ENCODE measurements around the gene TMPRSS6.
A peak's percentile ranks its signal among the peaks of the same experiment; 100 is the strongest.
"Not testable (repeated sequence)": the region's sequence is repeated elsewhere in the genome, so short reads cannot be mapped to it uniquely, and the experiment has no call there.

TMPRSS6 gene

DNA sequence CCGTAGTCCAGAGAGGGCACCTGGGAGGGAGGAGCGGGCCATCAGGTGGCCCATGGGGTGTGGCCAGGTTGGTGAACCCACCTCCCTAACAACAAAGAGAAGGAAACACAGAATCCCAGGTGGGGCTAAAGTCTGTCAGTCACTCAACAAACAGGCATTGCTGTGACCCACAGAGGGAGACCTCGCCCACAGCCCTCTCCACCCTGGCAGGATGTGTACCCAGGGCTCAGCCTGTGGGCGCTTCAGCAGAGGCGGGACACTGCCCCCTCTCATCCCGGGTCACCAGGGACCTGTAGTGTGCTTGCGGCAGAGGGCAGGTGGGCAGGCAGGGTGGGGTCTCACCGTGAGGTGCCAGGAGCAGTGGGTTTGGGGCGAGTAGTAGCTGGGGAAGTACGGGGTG is 25.1 kb downstream of the TMPRSS6 start:
- DNase-seq, result no peak

DNA sequence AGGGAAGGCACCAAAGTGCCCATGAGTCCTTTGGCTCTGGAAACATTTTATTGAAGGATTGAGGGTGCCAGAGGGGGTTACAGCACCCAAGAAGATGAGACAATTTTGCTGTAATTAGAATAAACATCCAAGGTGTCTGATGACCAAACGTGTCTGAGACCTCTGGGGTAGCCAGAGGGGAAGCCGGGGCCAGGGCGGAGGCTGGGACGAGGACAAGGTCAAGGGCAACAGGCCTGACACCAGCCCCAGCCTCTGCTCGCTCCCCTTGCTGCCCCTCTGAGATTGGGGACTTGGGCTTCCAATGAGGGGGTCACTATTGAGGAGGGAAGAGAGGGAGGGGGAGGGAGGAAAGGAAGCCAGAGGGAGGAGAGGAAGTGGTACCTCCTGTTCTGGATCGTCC is 25.6 kb downstream of the TMPRSS6 start:
- no peak for DNase-seq

DNA sequence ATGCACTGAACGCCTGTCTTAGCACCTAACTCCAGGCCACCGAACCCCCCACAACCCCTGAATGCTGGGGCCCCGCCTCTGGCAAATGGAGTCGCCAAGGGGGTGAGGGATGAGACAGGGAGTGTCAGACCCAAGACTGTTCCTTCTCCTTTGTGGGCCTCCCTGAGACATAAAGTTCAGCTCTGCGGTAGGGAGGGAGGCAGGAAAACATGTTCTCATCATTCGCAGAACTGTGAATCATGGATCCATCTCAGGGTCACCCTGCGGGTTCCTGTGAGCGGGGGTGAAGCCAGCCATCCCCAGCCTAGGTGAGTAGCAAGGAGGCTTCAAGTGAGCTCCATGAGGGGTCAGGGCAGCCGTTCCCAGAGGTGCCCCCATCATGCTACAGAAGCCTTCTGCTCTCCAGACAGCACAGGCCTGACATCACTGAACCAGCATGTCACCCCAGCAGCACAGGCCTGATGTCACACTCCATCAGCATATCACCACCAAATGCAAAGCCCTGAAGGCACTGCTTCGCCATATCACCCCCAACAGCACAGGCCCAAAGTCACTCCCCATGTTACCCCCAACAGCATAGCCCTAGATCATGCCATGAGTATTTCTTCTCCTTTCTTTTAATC is 27.2 kb downstream of the TMPRSS6 start:
- DNase-seq, result no peak

DNA sequence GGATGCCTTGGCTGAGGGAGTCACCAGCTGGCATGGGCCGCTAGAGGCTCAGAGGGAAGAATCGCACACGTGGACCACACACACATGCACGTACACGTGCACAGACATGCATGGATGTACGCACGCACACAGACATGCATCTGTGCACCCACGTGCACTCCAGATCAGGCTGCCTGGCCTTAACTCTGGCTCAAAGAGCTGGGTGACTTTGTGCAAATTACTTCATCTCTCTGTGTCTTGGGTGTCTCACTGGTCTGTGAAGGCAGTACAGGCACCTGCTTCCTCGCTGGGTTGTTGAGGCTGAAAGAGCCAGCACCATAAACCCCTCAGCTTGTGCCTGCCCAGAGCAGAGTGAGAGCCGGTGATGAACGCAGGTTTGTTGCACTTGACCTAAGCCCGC is 28.7 kb downstream of the TMPRSS6 start:
- DNase-seq, result no peak

DNA sequence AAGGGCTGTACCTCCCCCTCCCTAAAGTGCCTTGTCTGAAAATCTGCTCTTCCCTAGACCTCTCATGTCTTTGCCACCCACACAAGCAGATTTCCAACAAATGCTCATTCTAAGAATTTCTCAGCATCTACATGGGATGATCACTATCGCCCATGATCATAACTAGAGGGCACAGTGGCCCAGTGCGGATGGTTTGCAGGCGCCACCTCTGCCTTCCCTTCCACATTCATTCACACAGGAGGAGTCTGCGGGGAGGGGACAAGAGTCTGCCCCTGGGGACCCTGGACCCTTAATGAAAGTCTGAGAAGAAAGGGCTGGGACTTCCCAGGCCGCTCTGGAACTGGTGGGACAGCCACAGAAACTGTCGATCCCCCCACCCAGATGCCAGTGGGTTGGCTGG is 29.1 kb downstream of the TMPRSS6 start:
- DNase-seq, result no peak

DNA sequence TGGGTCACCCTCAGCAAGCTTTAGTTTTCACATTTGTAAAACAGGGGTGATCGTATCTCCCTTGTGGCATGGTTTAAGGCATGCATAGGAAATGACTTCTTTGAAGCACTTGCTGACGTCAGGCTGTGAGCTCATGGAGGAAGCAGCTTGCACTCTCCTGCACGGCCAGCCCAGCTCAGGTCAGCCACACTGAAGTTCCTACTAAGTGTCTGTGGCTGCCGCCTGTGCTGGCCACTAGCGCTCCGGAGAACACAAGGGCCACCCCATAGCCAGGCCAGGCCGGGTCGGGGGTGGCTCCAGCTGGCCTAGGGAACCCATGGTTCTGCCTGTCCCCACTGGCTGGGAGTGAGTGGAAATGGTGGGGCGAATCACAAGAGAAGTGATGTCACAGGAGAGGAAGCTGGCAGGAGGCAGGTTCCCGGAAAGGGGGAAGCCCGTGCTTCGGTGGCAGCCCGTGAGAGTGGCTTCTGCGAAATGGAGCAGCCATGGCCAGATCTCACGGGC is 29.8 kb downstream of the TMPRSS6 start:
- peak; percentile 86 for DNase-seq

DNA sequence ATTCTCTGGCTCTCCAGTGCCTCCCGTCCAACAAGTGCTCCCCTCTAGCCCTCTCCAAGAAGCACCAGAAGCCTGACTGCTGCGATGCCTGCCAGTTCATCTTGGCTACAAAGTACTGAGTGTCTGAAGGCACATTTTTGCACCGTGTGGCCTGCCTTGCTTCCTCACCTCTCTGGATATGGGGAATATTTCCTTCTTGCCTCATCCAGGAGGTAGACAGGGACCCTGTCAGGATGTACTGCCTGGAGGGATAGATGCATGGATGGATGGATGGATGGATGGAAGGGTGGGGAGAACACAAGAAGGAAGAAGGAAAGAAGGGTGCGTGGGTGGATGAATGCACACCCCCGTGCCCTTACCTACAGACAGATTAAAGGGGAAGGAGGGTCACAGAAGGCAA is 30.4 kb downstream of the TMPRSS6 start:
- no peak for DNase-seq

DNA sequence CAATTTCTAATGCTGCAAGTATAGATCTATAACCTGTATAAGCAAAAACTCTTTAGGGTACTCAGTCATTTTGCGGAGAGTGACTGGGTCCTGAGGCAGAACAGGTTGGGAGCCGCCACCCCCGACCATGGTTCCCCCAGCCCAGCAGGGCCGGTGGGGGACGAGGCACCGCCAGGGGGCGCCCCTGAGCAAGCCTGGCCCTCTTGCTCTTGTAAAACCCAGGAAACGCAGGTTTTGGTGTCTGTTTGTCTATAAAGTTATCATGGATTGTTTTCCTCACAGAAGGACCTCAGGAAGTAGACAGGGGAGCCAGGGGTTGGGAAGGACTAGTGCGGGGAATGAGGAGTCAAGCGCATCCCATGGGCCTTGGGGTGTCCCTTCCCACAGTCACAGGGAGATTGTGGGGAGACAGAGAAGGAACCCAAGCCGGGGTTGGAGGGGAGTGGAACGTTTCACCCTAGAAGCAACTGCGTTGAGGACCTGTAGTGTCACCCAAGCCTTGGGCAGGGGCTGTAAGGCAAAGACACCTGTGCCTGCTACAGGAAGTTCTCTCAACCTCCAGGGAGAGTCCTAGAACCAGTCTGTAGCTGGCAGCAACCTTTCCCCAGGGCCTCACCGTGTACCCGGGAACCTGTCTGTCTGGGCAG is 31.6 kb downstream of the TMPRSS6 start:
- peak; percentile 75 for DNase-seq

DNA sequence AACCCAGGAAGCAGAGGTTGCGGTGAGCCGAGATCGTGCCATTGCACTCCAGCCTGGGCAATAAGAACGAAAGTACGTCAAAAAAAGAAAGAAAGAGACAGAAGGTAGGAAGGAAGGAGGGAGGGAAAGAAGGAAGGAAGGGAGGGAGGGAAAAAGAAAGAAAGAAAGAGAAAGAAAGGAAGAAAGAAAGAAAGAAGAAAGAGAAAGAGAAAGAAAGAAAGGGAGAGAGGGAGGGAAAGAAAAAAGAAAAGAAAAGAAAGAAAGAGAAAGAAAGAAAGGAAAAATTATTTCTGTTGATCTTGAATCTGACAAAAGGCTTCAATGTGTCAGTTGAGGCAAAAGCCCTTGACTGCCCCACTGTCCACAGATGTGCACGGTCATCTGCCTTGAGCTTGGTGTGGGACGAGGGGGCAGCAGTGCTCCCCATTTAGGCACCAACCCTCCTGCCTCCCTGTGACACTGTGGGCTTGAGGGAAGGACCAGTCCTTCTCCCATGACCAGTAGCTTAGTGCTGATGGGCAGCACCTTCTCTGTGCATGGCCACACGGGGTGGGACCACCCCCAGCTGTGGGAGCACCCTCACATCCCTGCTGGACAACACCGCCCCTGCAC is 33.6 kb downstream of the TMPRSS6 start:
- DNase-seq, result no peak

DNA sequence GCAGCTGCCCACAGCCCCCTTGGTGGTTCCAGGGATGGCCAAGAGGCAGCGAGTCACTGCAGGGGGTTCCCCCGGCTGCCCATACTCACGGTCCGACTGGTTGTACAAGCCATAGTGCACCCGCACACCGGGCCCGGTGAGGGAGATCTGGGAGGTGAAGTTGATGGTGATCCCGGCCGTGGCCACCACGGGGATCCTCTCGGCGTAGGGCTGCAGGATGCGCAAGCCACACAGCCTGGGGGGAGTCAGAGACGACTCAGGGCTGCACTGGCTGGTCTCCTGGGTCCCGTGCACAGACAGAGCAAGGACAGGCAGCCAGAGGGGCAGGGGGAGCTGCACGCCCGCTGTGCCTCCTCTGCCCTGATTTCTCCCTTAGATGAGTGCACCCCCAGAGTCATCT is 34.5 kb downstream of the TMPRSS6 start:
- DNase-seq, result no peak

DNA sequence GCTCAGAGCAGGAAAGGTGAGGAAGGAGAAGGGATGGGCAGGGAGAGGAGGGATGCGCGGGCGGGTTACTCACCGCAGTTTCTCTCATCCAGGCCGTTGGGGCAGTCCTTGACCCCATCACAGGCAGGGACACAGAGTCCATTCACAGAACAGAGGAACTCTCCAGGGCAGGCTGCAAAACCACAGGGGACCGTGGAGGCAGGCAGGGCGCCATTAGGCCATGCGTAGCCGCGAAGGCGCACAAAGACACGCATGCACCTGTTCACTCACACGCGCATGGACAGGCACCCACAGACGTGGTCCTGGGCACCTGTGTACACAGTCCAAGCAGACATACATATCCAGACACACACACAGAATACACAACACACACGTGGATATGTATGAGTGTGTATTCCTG is 35.0 kb downstream of the TMPRSS6 start:
- DNase-seq, result no peak

DNA sequence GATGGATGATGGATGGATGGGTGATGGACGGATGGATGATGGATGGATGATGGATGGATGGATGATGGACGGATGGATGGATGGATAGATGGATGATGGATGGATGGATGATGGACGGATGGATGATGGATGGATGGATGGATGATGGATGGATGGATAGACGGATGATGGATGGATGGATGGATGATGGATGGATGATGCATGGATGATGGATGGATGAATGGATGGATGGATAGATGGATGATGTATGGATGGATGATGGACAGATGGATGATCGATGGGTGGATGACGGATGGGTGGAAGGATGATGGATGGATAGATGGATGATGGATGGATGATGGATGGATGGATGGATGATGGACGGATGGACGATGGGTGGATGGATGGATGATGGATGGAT is 36.8 kb downstream of the TMPRSS6 start:
- DNase-seq, result no peak

DNA sequence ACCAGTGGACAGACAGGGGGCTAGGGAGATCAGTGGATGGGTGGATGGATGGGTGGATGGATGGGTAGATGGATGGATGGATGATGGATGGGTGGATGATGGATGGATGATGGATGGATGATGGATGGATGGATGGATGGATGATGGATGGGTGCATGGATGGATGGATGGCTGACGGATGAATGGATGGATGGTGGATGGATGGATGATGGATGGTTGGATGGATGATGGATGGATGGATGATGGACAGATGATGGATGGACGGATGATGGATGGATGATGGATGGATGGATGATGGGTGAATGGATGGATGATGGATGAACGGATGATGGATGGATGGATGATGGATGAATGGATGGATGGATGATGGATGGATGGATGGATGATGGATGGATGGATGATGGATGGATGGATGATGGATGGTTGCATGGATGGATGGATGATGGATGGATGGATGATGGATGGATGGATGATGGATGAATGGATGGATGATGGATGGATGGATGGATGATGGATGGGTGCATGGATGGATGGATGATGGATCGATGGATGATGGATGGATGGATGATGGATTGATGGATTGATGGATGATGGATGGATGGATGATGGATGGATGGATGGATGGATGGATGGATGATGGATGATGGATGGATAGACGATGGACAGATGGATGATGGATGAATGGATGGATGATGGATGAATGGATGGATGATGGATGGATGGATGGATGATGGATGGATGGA is 37.5 kb downstream of the TMPRSS6 start:
- DNase-seq, result not testable (repeated sequence)

DNA sequence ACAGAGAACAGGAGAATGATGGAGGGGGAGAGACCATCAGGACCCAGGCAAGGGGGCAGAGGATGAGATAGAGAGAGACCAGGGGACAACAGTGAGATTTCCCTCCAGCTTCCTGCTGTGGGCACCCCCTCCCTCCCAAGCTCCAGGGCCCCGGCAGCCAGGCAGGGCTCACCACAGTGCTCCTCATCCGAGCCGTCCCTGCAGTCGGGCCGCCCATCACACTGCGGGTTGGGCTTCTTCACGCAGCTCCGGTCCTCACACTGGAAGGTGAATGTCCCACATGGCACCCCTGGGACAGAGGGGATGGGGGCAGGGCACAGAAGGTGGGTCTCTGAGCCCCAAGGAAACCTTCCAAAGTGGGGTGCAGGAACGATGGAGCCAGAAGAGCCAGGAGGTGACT is 38.8 kb downstream of the TMPRSS6 start:
- no peak for DNase-seq

DNA sequence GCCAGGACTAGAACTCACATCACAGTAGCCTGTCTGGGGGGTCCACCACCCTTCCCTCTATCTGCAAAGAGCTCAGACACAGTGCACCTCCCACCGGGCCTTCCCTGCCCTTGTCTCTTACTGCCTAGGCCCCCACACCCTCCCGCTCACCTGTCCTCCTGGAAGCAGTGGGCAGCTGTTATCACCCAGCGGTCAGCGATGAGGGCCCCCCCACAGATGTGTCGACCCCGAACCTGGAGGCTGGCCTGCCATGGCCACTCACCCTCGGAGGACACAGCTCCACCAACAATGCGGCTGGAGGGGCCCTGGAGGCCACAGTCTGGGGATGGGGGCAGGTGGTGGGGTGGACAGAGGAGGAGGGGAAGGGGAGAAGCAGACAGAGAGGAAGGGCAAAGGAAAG is 39.2 kb downstream of the TMPRSS6 start:
- DNase-seq, result no peak

DNA sequence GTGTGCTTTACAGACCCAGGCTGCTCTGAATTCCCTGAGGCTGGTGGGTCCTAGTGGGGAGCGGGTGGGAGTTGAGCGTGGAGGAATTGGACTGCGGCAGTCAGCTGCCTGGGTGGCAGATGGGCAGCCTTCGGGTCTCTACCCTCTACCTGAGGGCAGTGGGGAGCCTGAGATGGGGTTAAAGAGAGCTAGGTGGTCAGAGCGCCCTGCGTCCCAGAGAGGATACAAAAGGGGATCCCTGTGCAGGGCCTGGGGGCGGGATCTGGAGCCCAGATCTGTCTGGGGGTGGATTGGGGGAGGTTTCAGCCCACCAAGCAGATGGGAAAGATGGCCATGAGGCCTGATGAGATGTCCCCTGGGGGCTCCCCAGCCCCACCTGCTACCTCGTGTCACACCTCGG is 39.8 kb downstream of the TMPRSS6 start:
- no peak for DNase-seq

DNA sequence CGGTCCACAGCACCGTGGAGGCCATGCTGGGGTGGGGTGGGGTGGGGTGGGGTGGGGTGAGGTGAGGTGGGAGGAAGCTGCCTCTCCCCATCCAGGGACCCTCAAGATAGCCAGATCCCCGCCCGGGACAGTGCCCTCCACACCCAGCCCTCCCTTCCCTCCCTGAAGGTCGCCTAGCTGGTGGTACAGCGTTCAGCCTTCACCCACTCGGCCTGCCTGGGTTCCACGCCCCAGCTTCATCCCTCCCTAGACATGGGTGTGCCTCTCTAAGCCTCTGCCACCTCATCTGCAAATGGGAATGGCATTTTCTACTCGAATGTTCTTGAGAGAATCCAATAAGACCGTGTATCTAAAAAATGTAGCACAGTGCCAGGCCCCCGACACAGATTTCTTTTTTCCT is 40.2 kb downstream of the TMPRSS6 start:
- no peak for DNase-seq

DNA sequence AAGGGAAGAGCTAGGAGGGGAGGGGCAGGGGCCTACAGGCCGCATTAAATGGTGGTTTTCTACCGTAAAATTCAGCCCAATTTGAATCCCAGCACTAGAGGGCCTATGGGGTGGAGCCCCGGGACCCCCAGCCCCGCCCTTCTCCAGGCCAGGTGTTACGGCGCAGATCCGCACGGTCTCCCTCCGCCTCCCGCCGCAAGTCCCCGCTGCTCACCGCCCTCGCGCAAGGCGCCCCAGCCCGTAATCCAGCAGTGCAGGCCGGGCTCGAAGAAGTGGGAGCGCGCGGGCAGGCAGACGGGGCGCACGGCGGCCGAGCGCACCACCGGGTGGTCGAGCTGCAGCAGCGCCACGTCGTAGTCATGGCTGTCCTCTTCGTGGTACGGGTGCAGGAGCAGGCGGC is 40.7 kb downstream of the TMPRSS6 start:
- no peak for DNase-seq

DNA sequence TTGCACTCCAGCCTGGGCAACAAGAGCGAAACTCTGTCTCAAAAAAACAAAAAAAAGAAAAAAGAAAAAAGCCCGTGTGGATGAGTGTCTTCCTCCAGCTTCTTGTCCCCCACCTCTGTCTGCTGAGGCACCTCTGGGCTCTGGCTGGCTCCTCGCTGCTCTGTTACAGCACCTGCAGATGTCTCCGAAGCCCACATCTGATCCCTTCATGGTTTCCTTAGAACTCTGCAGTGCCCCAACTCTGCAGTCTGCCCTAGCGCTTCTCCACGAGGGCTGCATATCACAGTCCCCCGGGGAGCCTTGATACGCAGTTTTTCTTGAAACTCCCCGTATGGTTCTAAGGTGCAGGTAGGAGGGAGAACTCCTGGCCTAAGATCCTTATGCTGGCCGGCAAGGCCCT is 42.1 kb downstream of the TMPRSS6 start:
- no peak for DNase-seq

DNA sequence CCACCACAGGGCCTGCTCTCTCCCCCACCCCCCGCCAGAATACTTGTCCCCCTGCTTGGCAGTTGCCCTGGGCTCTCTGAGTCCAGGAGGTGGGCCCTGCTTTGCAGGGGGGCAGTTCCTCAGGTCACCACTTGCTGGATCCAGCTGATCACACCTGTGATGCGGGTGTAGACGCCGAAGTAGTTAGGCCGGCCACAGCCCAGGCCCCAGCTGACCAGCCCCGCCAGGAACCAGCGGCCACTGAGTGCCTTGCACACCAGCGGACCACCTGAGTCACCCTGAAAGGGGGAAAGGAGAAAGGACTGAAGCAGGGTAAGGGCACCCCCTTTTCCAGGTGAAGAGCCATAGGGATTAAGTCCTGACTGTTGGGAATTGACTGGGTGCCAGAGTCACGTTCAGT is 43.6 kb downstream of the TMPRSS6 start:
- DNase-seq, result no peak

DNA sequence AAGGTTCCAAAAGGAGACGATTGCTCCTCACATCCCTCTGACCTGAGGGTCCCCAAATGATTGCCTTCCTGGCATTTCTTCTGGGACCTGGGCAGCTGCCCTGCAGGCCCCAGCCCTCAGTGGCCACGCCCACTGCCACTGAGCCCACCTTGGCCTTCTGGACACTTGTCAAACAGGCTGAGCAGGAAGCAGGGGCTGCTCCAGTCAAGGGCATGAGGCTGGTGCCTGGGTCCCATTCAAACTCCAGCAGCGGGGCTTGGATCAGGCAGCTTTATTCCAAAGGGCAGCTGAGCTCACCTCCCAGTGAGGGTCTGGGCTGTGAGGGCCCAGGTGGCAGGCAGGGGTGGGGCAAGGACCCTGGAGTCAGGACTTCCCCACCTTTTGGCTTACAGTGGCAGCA is 44.3 kb downstream of the TMPRSS6 start:
- DNase-seq, result no peak

DNA sequence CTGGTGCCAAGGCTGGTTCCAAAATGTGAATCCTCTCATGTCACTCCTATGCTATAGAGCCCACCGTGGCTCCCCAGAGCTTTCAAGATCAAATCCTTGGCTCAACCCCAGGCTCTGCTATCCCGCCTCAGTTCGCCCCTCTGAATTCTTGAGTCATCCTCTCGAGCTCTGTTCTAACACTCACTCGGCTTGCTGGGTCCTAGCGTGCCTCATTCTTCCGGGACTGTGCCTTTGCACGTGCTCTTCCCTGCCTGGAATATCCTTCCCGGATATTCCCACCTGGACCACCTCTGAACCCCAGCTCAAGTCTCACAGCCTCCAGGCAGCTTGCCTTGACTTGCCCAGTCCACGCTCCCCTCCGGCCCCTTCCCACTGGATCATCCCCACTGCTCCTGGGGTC is 45.0 kb downstream of the TMPRSS6 start:
- DNase-seq, result no peak

DNA sequence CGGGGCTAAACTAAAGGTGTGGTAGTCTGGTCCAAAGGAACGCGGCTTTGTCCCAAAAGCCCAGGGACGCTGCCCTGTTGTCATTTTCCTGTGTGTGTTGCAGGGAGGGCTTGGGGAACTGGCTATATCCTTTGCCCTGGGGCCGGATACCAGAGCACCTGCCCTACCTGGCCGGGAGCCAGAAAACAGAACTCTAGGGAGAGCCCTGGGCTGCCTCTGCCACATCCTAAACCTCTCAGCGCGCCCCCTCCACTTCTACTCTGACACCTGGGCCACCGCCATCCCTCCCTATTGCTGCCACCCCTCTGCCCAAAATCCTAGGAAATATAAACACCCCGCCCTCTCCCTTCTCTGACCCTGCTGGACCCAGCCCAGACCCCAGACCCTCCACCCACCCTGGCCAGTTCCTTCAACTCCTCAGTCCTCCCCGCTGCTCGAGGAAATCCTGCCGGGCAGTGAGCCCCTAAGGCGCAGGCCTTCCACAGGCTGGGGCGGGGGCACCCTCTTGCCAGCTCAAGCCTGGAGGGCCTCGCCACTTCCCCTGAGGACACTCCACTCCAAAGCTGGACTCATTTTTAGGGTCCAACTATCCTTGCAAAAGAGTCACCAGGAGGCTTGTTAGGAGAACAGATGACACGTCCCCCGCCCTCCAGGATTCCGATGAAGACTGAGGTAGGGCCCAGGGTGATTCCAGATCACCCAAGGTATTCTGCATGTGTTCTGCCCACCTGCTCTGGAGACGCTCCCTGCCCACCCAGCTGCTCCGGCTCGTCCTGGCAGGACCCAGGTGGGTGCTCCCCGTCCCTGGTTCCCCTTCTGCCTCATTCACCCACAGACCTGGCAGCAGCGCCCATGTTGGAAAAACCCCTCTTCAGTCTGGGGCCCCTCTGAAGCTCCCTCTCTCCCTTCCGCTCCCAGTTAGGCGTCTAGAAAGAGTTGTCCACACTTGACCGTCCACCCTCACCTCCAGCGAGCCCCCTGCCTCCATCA is 45.8 kb downstream of the TMPRSS6 start:
- DNase-seq, result no peak
